K562 (cell line): Measurements from ENCODE around the gene C12orf42. TPM values are rescaled to one million over a fixed set of nuclear protein-coding genes. Genes with fewer than 3 reads are reported as not detected.

Experiments used
- ATAC-seq: fragments of 200-7000 bp; cut with Tn5 transposase; 3 replicates; pipeline ENCODE4 v1.9.1; 2020; ENCODE audit warnings: moderate library complexity
- BruUV-seq: library from RNA; stranded (reverse); fragments of 400-500 nt; replicated peaks from 2 replicates; lab custom pipeline; 2021; lab: Mats Ljungman, UMichigan
- CTCF ChIA-PET: fragments of 300-600 bp; formaldehyde crosslinking; extraction: SDS; loops from one replicate; lab custom pipeline; 2021; ENCODE audit warnings: low intra/inter-chr PET ratio; lab: Yijun Ruan, JAX
- POLR2A ChIA-PET: fragments of 300-600, 350-650 bp; sonication (Branson Sonifier 250); formaldehyde crosslinking; extraction: SDS; loops from one replicate; lab custom pipeline; 2021; ENCODE audit warnings: antibody characterized with exemption, inconsistent platforms; lab: Yijun Ruan, JAX
- DNase-seq, 4 experiments: peaks; one replicate each; pipeline versions ENCODE4 v3.0.0 to v3.0.0-alpha.2; 2011 to 2018; ENCODE audit warnings: low spot score in 3 of 4, mixed read lengths in 3 of 4; ENCODE audit errors: extremely low read depth in 1 of 4
- FAIRE-seq: peaks from 2 replicates; lab custom pipeline; 2011; peaks lifted over from hg19 to GRCh38; lab: Jason Lieb, UNC
- H2AFZ ChIP-seq: 2 replicates; pipeline ENCODE4 v1.6.0; 2011; ENCODE audit warnings: low read depth, low read length, control low read depth, inconsistent platforms
- H3K27ac ChIP-seq: fragments of 200-600 bp; 3 replicates; pipeline ENCODE4 v1.8.0; 2011; ENCODE audit warnings: low read depth, mild to moderate bottlenecking, control low read depth, inconsistent platforms, low read length, moderate library complexity, mixed read lengths; ENCODE audit errors: extremely low read depth
- H3K27me3 ChIP-seq, 2 experiments: fragments of 300-600 bp in 1 of 2; 2 replicates in 1 of 2; 3 replicates in 1 of 2; pipeline versions ENCODE4 v1.6.0 to v1.8.0; 2011; ENCODE audit warnings: inconsistent platforms in 2 of 2, low read length in 2 of 2, mild to moderate bottlenecking in 1 of 2, mixed read lengths in 1 of 2, moderate library complexity in 1 of 2; ENCODE audit not compliant: control insufficient read depth in 2 of 2, insufficient read depth in 2 of 2
- H3K36me3 ChIP-seq: fragments of 300-600 bp; 3 replicates; pipeline ENCODE4 v1.8.0; 2011; ENCODE audit warnings: mild to moderate bottlenecking, low read length, inconsistent platforms; ENCODE audit not compliant: control insufficient read depth, insufficient read depth
- H3K4me1 ChIP-seq, 2 experiments: fragments of 200-600 bp in 1 of 2; replicated peaks in 1 of 2; 2 replicates in 1 of 2; 3 replicates in 1 of 2; pipeline versions ENCODE4 v1.5.1 to v1.8.0; 2011; ENCODE audit warnings: inconsistent platforms in 2 of 2, low read length in 2 of 2, mild to moderate bottlenecking in 1 of 2, mixed read lengths in 1 of 2, moderate library complexity in 1 of 2; ENCODE audit not compliant: control insufficient read depth in 2 of 2, insufficient read depth in 2 of 2
- H3K4me2 ChIP-seq: 2 replicates; pipeline ENCODE4 v1.6.1; 2011; ENCODE audit warnings: low read length, control low read depth, inconsistent platforms, mixed read lengths; ENCODE audit not compliant: insufficient read depth
- H3K4me3 ChIP-seq: fragments of 200-600 bp; sonication (generic), shearing (Covaris generic); 2 replicates; pipeline ENCODE4 v1.5.1; 2016; ENCODE audit warnings: control low read depth, inconsistent platforms
- H3K79me2 ChIP-seq: fragments of 200-600 bp; 3 replicates; pipeline ENCODE4 v1.8.0; 2011; ENCODE audit warnings: low read length, inconsistent platforms; ENCODE audit not compliant: control insufficient read depth, insufficient read depth
- H3K9ac ChIP-seq, 2 experiments: 2 replicates each; pipeline versions ENCODE4 v1.6.0 to v1.6.1; 2011; ENCODE audit warnings: low read depth in 2 of 2, low read length in 2 of 2, control low read depth in 1 of 2, inconsistent platforms in 1 of 2, mild to moderate bottlenecking in 1 of 2, mixed read lengths in 1 of 2; ENCODE audit not compliant: insufficient read depth in 1 of 2
- H3K9me1 ChIP-seq: one replicate; pipeline ENCODE4 v1.6.0; 2011; ENCODE audit warnings: inconsistent platforms, mild to moderate bottlenecking, low read length, moderate library complexity; ENCODE audit not compliant: control insufficient read depth, insufficient read depth
- H3K9me3 ChIP-seq: replicated peaks from 2 replicates; pipeline ENCODE4 v1.5.1; 2011; ENCODE audit warnings: low read depth, low read length, inconsistent platforms; ENCODE audit not compliant: control insufficient read depth, insufficient read depth
- H4K20me1 ChIP-seq: replicated peaks from 2 replicates; pipeline ENCODE4 v1.6.1; 2011; ENCODE audit warnings: low read length, inconsistent platforms, mixed read lengths; ENCODE audit not compliant: control insufficient read depth, insufficient read depth
- ETV6 ChIP-seq, 3 experiments: fragments of 150-350 bp in 1 of 3; sonication (generic) in 1 of 3; formaldehyde crosslinking in 1 of 3; IDR thresholded peaks; 2 replicates each; pipeline versions ENCODE4 v1.6.1 to v1.8.0; 2014 to 2022; ENCODE audit warnings: borderline replicate concordance in 2 of 3, low read depth in 2 of 3, antibody characterized with exemption in 1 of 3, low read length in 1 of 3, mild to moderate bottlenecking in 1 of 3, missing genetic modification reagents in 1 of 3
- FOXP1 ChIP-seq: sonication (generic); formaldehyde crosslinking; IDR thresholded peaks from 2 replicates; pipeline ENCODE4 v1.8.0; 2022; ENCODE audit warnings: mild to moderate bottlenecking, missing genetic modification reagents
- NCOA6 ChIP-seq: fragments of 450-650 bp; IDR thresholded peaks from 2 replicates; pipeline ENCODE4 v1.6.1; 2017; ENCODE audit warnings: mild to moderate bottlenecking
- NRF1 ChIP-seq, 2 experiments: fragments of 450-650 bp; IDR thresholded peaks in 1 of 2; conservative IDR thresholded peaks in 1 of 2; 2 replicates each; pipeline ENCODE4 v1.6.1; 2014; ENCODE audit warnings: mild to moderate bottlenecking in 2 of 2
- POU5F1 ChIP-seq: fragments of 150-350 bp; IDR thresholded peaks from 2 replicates; pipeline ENCODE4 v1.6.1; 2014; ENCODE audit warnings: borderline replicate concordance, low read length, low read depth, mild to moderate bottlenecking; ENCODE audit not compliant: partially characterized antibody
- ZFPM2 ChIP-seq: fragments of 250-450 bp; sonication (Bioruptor Pico); IDR thresholded peaks from 2 replicates; pipeline ENCODE4 v1.5.1; 2022; ENCODE audit warnings: mild to moderate bottlenecking
- ZNF445 ChIP-seq: fragments of 250-450 bp; sonication (Bioruptor Pico); IDR thresholded peaks from 2 replicates; pipeline ENCODE4 v1.4.0; 2020; ENCODE audit warnings: low read depth, mild to moderate bottlenecking, moderate library complexity
- ZNF644 ChIP-seq: fragments of 200-800 bp; sonication (Bioruptor generic); IDR thresholded peaks from 2 replicates; pipeline ENCODE4 v1.6.1; 2016; ENCODE audit warnings: low read depth, missing genetic modification characterization, missing compliant biosample characterization
- WGBS: fragments of 100-300 bp; shearing (Covaris generic); methylation state at CpG from one replicate; pipeline ENCODE4 v1.1.6; 2016; ENCODE audit warnings: low coverage, mixed read lengths; ENCODE audit not compliant: insufficient coverage; ENCODE audit errors: missing lambda C conversion rate; 5-methylcytosine and 5-hydroxymethylcytosine counted together
- in situ Hi-C: fragments of 300-500 bp; cut with MboI; formaldehyde crosslinking; loops from 4 replicates; pipeline ENCODE4 v1.15.0; 2018; ENCODE audit warnings: inconsistent platforms, mixed read lengths
- intact Hi-C: fragments of 100-400 bp; cut with micrococcal nuclease; formaldehyde crosslinking; loops from 2 replicates; pipeline ENCODE4 v1.14.2; 2022
- polyA plus RNA-seq, 8 experiments: library from polyadenylated mRNA; depleted of rRNA in 4 of 8; stranded (reverse) in 5 of 8; unstranded in 3 of 8; fragments of >200 nt; fragmentation: Nextera tagmentation in 2 of 8; fragmentation: Illumina TruSeq in 1 of 8; extraction: Ambion mirVana in 2 of 8; extraction: Trizol in 1 of 8; gene quantifications; 2 replicates each; pipeline versions ENCODE4 v1.2.1 to v1.2.3, GENCODE V29; 2011 to 2014; ENCODE audit warnings: inconsistent platforms in 1 of 8, missing spikeins in 1 of 8
- total RNA-seq, 7 experiments: library from RNA; depleted of rRNA in 6 of 7; stranded (reverse); fragments of >200 nt in 6 of 7; fragmentation: Illumina TruSeq in 2 of 7; extraction: Trizol in 2 of 7; gene quantifications; 2 replicates each; pipeline versions ENCODE4 v1.2.1 to v1.2.3, GENCODE V29; 2011 to 2021; ENCODE audit warnings: low replicate concordance in 1 of 7
- TF ChIP-seq, protein P1 (sequence below): fragments of 250-450 bp; sonication (Bioruptor Pico); IDR thresholded peaks from 2 replicates; pipeline ENCODE4 v1.8.0; 2021; ENCODE audit warnings: moderate library complexity, mild to moderate bottlenecking, inconsistent platforms
- TF ChIP-seq, protein P2 (sequence below): sonication (generic); formaldehyde crosslinking; IDR thresholded peaks from 2 replicates; pipeline ENCODE4 v1.8.0; 2022; ENCODE audit warnings: missing genetic modification reagents, mild to moderate bottlenecking, moderate library complexity, borderline replicate concordance
- TF ChIP-seq, protein P3 (sequence below): fragments of 450-650 bp; IDR thresholded peaks from 2 replicates; pipeline ENCODE4 v1.6.1; 2014; ENCODE audit warnings: low read depth, mild to moderate bottlenecking, moderate library complexity, borderline replicate concordance

C12orf42 gene
- total and polyA plus RNA-seq, 9 of the 15 experiments (the other 6 are each of a cell fraction or from before 2014, with no cell fraction given): not detected

DNA sequence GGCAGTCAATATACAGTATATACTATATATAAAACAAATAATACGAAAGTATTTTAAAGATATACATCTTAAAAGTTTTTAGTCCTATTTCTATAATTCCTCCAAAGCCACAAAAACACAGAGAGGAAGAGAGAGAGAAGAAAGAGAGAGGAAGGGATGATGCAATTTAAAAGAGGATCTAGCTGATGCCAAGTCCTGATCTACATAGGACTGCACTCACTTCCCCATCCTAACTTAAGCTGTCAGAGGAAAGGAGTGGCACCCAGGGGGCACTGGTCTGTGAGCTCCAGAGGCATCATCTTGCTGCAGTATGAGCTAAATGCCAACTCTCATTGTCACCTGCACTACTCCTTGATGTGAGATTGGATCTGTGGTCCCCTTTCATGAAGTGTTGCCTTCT, 95.8 kb downstream of the C12orf42 start:
- ChIA-PET POLR2A (no interaction called here), CTCF (no interaction called here)
- in situ Hi-C loops: no loop called here
- FAIRE-seq: no peak
- BruUV-seq: no TSS peak
- no peaks in the 10 kb centered on the region for H3K36me3 ChIP-seq
- TF ChIP-seq POU5F1 (no peak), ETV6 (IDR thresholded peaks at IDR 0.05; ENCODE audit: borderline replicate concordance in 1 of 2, low read depth in 2 of 2, low read length in 1 of 2) (no peak), ETV6 (CRISPR knock-in tag; IDR thresholded peaks at IDR 0.05; ENCODE audit: borderline replicate concordance) (no peak), ZNF445 (CRISPR knock-in tag) (no peak), NCOA6 (no peak)
- H2AFZ ChIP-seq: no peak overlapping the region
- H4K20me1 ChIP-seq: no peaks in the 10 kb centered on the region
- H3K9ac ChIP-seq: no peak overlapping the region
- H3K9me3 ChIP-seq: no peaks in the 10 kb centered on the region; the same call in 1 of the 2 replicates
- DNase-seq: no peak
- no peak for ATAC-seq
- no peaks in the 10 kb centered on the region for H3K9me1 ChIP-seq
- no peaks in the 10 kb centered on the region for H3K4me1 ChIP-seq
- no peak overlapping the region for H3K4me2 ChIP-seq
- no peaks in the 10 kb centered on the region for H3K27me3 ChIP-seq
- intact Hi-C loops: no loop called here
- no peaks in the 10 kb centered on the region for H3K79me2 ChIP-seq
- 5% methylated on average over 1 of the region's 1 CpG for WGBS
- no peak overlapping the region for H3K27ac ChIP-seq
- no peak overlapping the region for H3K4me3 ChIP-seq

DNA sequence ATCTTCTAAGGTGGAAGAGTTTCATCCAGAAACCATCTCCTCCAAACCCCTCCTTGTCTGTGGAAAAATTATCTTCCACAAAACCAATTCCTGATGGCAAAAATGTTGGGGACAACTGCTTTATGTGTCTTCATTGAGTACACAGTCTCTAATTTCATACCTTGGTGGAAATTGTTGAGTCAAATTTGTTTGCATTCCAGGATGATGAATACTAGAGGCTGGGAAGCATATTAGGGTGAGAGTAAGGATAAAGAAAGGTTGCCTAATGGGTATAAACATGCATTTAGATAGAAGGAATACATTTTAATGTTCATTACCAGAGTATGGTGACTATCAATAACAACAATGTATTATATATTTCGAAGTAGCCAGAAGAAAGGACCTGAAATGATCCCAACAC, 98.2 kb downstream of the C12orf42 start:
- DNase-seq (no peak), ATAC-seq (no peak), FAIRE-seq (no peak)
- 0% methylated on average over 1 of the region's 1 CpG for WGBS
- BruUV-seq: no TSS peak
- H3K9me3 ChIP-seq: no peaks in the 10 kb centered on the region; the same call in 1 of the 2 replicates
- in situ Hi-C loops: no loop called here
- CTCF ChIA-PET: no interaction called here
- intact Hi-C loops: no loop called here
- no peak overlapping the region for H3K9ac ChIP-seq
- POLR2A ChIA-PET: no interaction called here
- H3K4me3 ChIP-seq: no peak overlapping the region
- H3K4me2 ChIP-seq: no peak overlapping the region
- H2AFZ ChIP-seq: no peak overlapping the region
- H3K79me2 ChIP-seq: no peaks in the 10 kb centered on the region
- no peaks in the 10 kb centered on the region for H4K20me1 ChIP-seq
- no peaks in the 10 kb centered on the region for H3K36me3 ChIP-seq
- H3K4me1 ChIP-seq: no peaks in the 10 kb centered on the region
- H3K27me3 ChIP-seq: no peaks in the 10 kb centered on the region
- H3K9me1 ChIP-seq: no peaks in the 10 kb centered on the region
- no peak overlapping the region for H3K27ac ChIP-seq
- TF ChIP-seq, protein P1, sequence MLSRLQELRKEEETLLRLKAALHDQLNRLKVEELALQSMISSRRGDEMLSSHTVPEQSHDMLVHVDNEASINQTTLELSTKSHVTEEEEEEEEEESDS: no peak
- TF ChIP-seq ZNF644 (tag) (no peak), FOXP1 (no peak), NRF1 (conservative IDR thresholded peaks at IDR 0.05 in 1 of 2, IDR thresholded peaks at IDR 0.05 in 1 of 2) (no peak), ZFPM2 (no peak)
- TF ChIP-seq, protein P2, sequence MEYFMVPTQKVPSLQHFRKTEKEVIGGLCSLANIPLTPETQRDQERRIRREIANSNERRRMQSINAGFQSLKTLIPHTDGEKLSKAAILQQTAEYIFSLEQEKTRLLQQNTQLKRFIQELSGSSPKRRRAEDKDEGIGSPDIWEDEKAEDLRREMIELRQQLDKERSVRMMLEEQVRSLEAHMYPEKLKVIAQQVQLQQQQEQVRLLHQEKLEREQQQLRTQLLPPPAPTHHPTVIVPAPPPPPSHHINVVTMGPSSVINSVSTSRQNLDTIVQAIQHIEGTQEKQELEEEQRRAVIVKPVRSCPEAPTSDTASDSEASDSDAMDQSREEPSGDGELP: no peak
- TF ChIP-seq, protein P3, sequence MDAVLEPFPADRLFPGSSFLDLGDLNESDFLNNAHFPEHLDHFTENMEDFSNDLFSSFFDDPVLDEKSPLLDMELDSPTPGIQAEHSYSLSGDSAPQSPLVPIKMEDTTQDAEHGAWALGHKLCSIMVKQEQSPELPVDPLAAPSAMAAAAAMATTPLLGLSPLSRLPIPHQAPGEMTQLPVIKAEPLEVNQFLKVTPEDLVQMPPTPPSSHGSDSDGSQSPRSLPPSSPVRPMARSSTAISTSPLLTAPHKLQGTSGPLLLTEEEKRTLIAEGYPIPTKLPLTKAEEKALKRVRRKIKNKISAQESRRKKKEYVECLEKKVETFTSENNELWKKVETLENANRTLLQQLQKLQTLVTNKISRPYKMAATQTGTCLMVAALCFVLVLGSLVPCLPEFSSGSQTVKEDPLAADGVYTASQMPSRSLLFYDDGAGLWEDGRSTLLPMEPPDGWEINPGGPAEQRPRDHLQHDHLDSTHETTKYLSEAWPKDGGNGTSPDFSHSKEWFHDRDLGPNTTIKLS: no peak
